SH-SY5Y (cell line): ENCODE results near the gene MAP3K14.

Experiments used
- GATA2 ChIP-seq: IDR thresholded peaks from 2 replicates; pipeline ENCODE4 v1.6.1; 2011; ENCODE audit warnings: mild to moderate bottlenecking, low read depth, low read length
- GATA3 ChIP-seq: IDR thresholded peaks from 2 replicates; pipeline ENCODE4 v1.6.1; 2011; ENCODE audit warnings: low read depth, mild to moderate bottlenecking, low read length, moderate library complexity

The MAP3K14 gene

GRCh38 chr17:45221081-45222013 lies 95.5 kb downstream of the MAP3K14 start, which contains the start of gene FMNL1:
Gene FMNL1, plus strand, starts transcription at chr17:45221885. Its CDS starts 240 bp downstream, at chr17:45222125.
- TF ChIP-seq GATA2 = no peak
- no peak for TF ChIP-seq GATA3

- no peak for TF ChIP-seq GATA2
- no peak for TF ChIP-seq GATA3
Measured at GRCh38 chr17:45220079-45220478, 96.7 kb downstream of the MAP3K14 start.

GRCh38 chr17:45218895-45219661 lies 97.7 kb downstream of the MAP3K14 start:
- peak; percentile 89 for TF ChIP-seq GATA2
- TF ChIP-seq GATA3 = no peak; the same call in 1 of the 2 replicates
